Testis (tissue), 3 donors: ENCODE data around the gene ZBTB7C. TPM values are rescaled to one million over a fixed set of nuclear protein-coding genes. Genes with fewer than 3 reads are reported as not detected.

ENCODE experiments used
- DNase-seq: peaks from one replicate; pipeline ENCODE4 v3.0.0-alpha.2; 2019
- H3K27ac ChIP-seq, 2 donors: fragments of 200-600 bp; sonication (generic); one replicate each; pipeline ENCODE4 v1.5.1; 2019
- H3K27me3 ChIP-seq: fragments of 200-600 bp; sonication (generic); one replicate; pipeline ENCODE4 v1.5.1; 2019
- H3K36me3 ChIP-seq: fragments of 200-600 bp; sonication (generic); one replicate; pipeline ENCODE4 v1.5.1; 2017; ENCODE audit warnings: low read depth; ENCODE audit errors: missing control alignments
- H3K4me1 ChIP-seq: fragments of 200-600 bp; sonication (generic); one replicate; pipeline ENCODE4 v1.5.1; 2019
- H3K4me3 ChIP-seq, 2 donors: fragments of 200-600 bp; sonication (generic); one replicate each; pipeline ENCODE4 v1.5.1; 2017 to 2019
- H3K9me3 ChIP-seq: fragments of 200-600 bp; sonication (generic); one replicate; pipeline ENCODE4 v1.5.1; 2017
- CTCF ChIP-seq, 3 experiments: fragments of 450-650 bp in 2 of 3; fragments of 200-600 bp in 1 of 3; sonication (generic) in 1 of 3; IDR thresholded peaks; one replicate each; pipeline ENCODE4 v1.5.1; 2016 to 2019; ENCODE audit warnings: antibody characterized with exemption in 3 of 3, mild to moderate bottlenecking in 2 of 3, moderate library complexity in 1 of 3
- POLR2A ChIP-seq: fragments of 450-650 bp; IDR thresholded peaks from one replicate; pipeline ENCODE4 v1.6.1; 2017; ENCODE audit warnings: antibody characterized with exemption, mild to moderate bottlenecking, moderate library complexity
- WGBS, 2 donors: methylation state at CpG; one replicate each; pipeline ENCODE4 v1.1.5; 2018; 5-methylcytosine and 5-hydroxymethylcytosine counted together
- intact Hi-C: fragments of 100-400 bp; cut with DNase I; formaldehyde crosslinking; loops from one replicate; pipeline ENCODE4 v1.15.1; 2023; ENCODE audit warnings: low total_unique reads
- polyA plus RNA-seq: library from polyadenylated mRNA; stranded (reverse); fragments of 350-450 nt; fragmentation: Illumina TruSeq; extraction: RNeasy Lipid Tissue Mini Kit (QIAGEN cat#74804); gene quantifications from one replicate; pipeline ENCODE4 v1.2.3, GENCODE V29; 2014; ENCODE audit warnings: low read depth, low replicate concordance; ENCODE audit not compliant: insufficient read depth
- total RNA-seq, 2 donors: library from RNA; depleted of rRNA; stranded (reverse); fragments of >200 nt; gene quantifications; one replicate each; pipeline ENCODE4 v1.2.3, GENCODE V29; 2016

Gene ZBTB7C
- total and polyA plus RNA-seq, 3 donors from 2014 or later, result 14.1 to 65.4 (median 42.4) TPM

GRCh38 chr18:48119204-48119603, 290.0 kb downstream of the ZBTB7C start:
- TF ChIP-seq CTCF (IDR thresholded peaks at IDR 0.05), result no peak
- no peak for TF ChIP-seq POLR2A
- intact Hi-C loops, result no loop called here

GRCh38 chr18:48116873-48117630, 292.1 kb downstream of the ZBTB7C start:
- no peak overlapping the region for H3K27ac ChIP-seq
- no peak for TF ChIP-seq CTCF (IDR thresholded peaks at IDR 0.05)
- no peak for TF ChIP-seq POLR2A
- no peaks in the 10 kb centered on the region for H3K4me1 ChIP-seq
- no peaks in the 10 kb centered on the region for H3K27me3 ChIP-seq
- no peak for DNase-seq
- no peak overlapping the region for H3K4me3 ChIP-seq
- 84 to 87% methylated on average over 9 of the region's 9 CpGs for WGBS, 2 donors
- H3K36me3 ChIP-seq, result no peaks in the 10 kb centered on the region
- no peaks in the 10 kb centered on the region for H3K9me3 ChIP-seq
- intact Hi-C loops, result no loop called here

More at GRCh38 chr18:48119204-48119603, 290.0 kb downstream of the ZBTB7C start:
- H3K4me1 ChIP-seq, result no peaks in the 10 kb centered on the region
- no peak for DNase-seq
- no peaks in the 10 kb centered on the region for H3K9me3 ChIP-seq
- no peak overlapping the region for H3K4me3 ChIP-seq
- no peaks in the 10 kb centered on the region for H3K27me3 ChIP-seq
- H3K36me3 ChIP-seq, result no peaks in the 10 kb centered on the region
- no peak overlapping the region for H3K27ac ChIP-seq
- WGBS, 2 donors, result 92 to 98% methylated on average over 5 of the region's 5 CpGs

GRCh38 chr18:48116017-48116416, 293.2 kb downstream of the ZBTB7C start:
- Histone ChIP-seq H3K27me3 (no peaks in the 10 kb centered on the region), H3K36me3 (no peaks in the 10 kb centered on the region), H3K27ac (no peak overlapping the region), H3K4me3 (no peak overlapping the region), H3K4me1 (no peaks in the 10 kb centered on the region), H3K9me3 (no peaks in the 10 kb centered on the region)
- DNase-seq, result no peak
- no peak for TF ChIP-seq CTCF (IDR thresholded peaks at IDR 0.05)
- no peak for TF ChIP-seq POLR2A
- intact Hi-C loops, result no loop called here
- 80 to 83% methylated on average over 7 of the region's 7 CpGs for WGBS, 2 donors

- Histone ChIP-seq H3K9me3 (no peaks in the 10 kb centered on the region), H3K27me3 (no peaks in the 10 kb centered on the region), H3K4me1 (no peaks in the 10 kb centered on the region), H3K36me3 (no peaks in the 10 kb centered on the region), H3K27ac (no peak overlapping the region), H3K4me3 (no peak overlapping the region)
- TF ChIP-seq CTCF (IDR thresholded peaks at IDR 0.05) (no peak), POLR2A (no peak)
- 87 to 90% methylated on average over 2 to 8 of the region's 8 CpGs for WGBS, 2 donors
- intact Hi-C loops, result no loop called here
- no peak for DNase-seq
Observed at GRCh38 chr18:48113691-48114090, 295.5 kb downstream of the ZBTB7C start.

GRCh38 chr18:48111587-48111986, 297.6 kb downstream of the ZBTB7C start:
- Histone ChIP-seq H3K4me3 (no peak overlapping the region), H3K27ac (no peak overlapping the region), H3K36me3 (no peaks in the 10 kb centered on the region), H3K27me3 (no peaks in the 10 kb centered on the region), H3K9me3 (no peaks in the 10 kb centered on the region), H3K4me1 (no peaks in the 10 kb centered on the region)
- intact Hi-C loops, result no loop called here
- TF ChIP-seq POLR2A, result no peak
- TF ChIP-seq CTCF (IDR thresholded peaks at IDR 0.05), result no peak
- WGBS, 2 donors, result 78 to 88% methylated on average over 5 of the region's 5 CpGs
- no peak for DNase-seq
